NB4 (cell line): ENCODE measurements around the gene CALN1.
"Not testable (repeated sequence)": the region's sequence is repeated elsewhere in the genome, so short reads cannot be mapped to it uniquely, and the experiment has no call there.

Experiments
- DNase-seq: peaks from one replicate; pipeline ENCODE4 v3.0.0; 2010; ENCODE audit warnings: low read depth
- H3K4me3 ChIP-seq: one replicate; pipeline ENCODE4 v1.5.1; 2011; ENCODE audit warnings: mild to moderate bottlenecking, low read depth, low read length, moderate library complexity
- MYC ChIP-seq: IDR thresholded peaks from 2 replicates; pipeline ENCODE4 v1.6.1; 2011; ENCODE audit warnings: low read depth, low read length
- POLR2A ChIP-seq: IDR thresholded peaks from 2 replicates; pipeline ENCODE4 v1.6.1; 2011; ENCODE audit warnings: mild to moderate bottlenecking; ENCODE audit not compliant: insufficient read length; ENCODE audit errors: extremely low read depth
- TF ChIP-seq, protein P1 (sequence below): IDR thresholded peaks from one replicate; pipeline ENCODE4 v1.5.1; 2012; ENCODE audit warnings: low read depth, low read length
- TF ChIP-seq, protein P2 (sequence below): IDR thresholded peaks from 2 replicates; pipeline ENCODE4 v1.6.1; 2011; ENCODE audit warnings: low read depth, low read length

The CALN1 gene

DNA sequence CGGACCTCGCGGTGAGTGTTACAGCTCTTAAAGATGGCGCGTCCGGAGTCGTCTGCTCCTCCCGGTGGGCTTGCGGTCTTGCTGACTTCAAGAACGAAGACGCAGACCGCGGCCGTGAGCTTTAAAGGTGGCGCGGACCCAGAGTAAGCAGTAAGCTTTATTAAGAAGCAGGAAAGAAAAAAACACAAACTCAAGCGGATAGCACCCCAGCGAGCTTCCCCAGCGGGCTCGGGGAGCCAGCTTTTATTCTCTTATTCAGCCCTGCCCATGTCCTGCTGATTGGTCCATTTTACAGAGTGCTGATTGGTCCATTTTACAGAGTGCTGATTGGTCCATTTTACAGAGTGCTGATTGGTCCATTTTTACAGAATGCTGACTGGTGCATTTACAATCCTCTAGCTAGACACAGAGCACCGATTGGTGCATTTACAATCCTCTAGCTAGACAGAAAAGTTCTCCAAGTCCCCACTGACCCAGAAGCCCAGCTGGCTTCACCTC lies at the start of gene CALN1:
Gene CALN1, minus strand, starts transcription at position 218 of the 498 bp plus-strand sequence.
- H3K4me3 ChIP-seq, DNase-seq: not testable (repeated sequence)

DNA sequence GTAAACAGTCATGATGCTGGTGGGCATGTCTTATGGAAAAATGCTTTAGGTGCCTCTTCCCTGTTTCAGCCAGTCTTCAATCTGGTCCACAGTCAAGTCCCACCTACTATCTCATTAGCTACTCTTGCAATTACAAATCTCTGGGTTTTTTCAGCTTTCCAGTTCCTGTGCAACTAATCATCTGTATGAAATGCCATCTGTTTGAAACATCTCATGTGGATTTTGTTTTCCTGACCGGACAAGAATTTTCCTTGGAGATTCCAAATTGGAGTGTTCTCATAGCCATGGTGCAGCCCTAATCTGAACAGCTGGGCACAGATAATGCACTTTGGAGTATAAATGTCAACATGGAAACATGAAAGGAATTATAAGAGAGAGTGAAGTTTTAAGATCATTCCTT lies 41.3 kb upstream of the CALN1 start:
- TF ChIP-seq, protein P1, sequence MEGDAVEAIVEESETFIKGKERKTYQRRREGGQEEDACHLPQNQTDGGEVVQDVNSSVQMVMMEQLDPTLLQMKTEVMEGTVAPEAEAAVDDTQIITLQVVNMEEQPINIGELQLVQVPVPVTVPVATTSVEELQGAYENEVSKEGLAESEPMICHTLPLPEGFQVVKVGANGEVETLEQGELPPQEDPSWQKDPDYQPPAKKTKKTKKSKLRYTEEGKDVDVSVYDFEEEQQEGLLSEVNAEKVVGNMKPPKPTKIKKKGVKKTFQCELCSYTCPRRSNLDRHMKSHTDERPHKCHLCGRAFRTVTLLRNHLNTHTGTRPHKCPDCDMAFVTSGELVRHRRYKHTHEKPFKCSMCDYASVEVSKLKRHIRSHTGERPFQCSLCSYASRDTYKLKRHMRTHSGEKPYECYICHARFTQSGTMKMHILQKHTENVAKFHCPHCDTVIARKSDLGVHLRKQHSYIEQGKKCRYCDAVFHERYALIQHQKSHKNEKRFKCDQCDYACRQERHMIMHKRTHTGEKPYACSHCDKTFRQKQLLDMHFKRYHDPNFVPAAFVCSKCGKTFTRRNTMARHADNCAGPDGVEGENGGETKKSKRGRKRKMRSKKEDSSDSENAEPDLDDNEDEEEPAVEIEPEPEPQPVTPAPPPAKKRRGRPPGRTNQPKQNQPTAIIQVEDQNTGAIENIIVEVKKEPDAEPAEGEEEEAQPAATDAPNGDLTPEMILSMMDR: no peak
- TF ChIP-seq POLR2A (no peak), MYC (no peak)
- TF ChIP-seq, protein P2, sequence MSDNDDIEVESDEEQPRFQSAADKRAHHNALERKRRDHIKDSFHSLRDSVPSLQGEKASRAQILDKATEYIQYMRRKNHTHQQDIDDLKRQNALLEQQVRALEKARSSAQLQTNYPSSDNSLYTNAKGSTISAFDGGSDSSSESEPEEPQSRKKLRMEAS: no peak
- no peak for DNase-seq
- no peak overlapping the region for H3K4me3 ChIP-seq

DNA sequence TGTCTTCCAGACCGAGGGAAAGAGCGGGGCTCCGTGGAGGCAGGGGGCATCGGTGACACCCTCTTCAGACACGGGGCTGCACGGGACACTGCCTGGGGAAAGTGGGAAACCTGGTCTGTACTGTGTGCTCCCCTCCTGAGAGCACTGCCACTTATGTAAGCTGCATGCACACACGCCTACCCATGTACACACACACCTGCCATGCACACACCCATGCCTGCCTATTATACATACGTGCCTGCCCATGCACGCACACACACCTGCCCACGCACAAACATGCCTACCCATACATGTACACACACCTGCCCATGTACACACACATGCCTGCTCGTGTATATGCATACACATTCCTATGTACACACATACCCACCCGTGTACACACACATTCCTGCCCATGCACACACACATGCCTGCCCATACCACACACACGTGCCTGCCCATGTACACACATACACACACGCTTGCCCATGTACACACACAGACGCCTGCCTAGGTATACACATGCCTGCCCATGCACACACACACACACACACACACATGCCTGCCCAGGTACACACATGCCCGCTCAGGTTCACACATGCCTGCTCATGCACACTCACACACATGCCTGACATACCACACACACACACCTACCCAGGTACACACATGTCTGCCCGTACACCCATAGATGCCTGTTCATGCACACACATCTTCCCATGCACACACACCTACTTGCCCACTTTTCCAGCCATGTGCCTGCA lies 35.5 kb upstream of the CALN1 start:
- DNase-seq: no peak
- no peak overlapping the region for H3K4me3 ChIP-seq
- TF ChIP-seq MYC (no peak), POLR2A (no peak)
- TF ChIP-seq, protein P1: no peak
- TF ChIP-seq, protein P2: no peak

DNA sequence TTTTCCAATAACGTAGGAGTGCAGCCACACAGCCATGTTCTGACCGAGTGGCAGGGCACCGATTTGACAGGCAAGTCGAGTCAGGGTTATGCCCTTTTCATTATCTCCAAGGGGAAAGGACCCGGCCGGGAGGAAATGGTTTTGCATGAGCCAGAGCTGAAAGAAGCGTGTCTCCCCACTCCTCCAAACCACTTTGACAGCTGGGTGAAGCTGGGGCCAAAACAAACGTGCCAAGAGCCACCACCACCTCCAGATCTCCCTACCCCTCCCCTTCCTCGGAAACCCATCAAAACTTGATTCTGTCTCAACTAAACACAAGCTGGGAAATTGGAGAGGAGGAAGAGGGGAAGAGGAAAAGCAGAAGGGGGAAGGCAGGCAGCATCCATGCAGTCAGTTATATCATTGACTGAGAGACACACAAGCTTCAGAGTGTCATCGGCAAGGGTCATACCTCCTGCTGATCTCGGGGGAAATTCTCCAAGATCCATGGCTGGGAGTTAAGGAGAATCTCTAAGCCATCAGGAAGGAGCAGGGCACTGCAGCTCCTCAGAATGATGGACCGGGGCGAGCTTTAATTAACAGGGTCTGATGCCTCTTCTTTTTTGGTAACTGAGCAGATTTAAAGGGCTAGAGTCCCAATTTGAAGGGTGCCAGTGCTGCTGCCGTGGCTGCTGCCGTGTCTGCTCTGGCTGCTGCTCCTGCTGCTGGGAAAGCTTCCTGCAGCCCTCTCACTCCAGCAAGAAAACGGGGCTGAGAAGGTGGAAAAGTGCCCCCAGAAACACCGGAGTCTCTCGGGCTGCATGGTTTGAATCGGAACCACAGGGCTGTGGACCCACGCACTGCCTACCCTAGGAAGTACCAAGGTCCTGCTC lies 34.7 kb upstream of the CALN1 start:
- no peak for DNase-seq
- TF ChIP-seq, protein P1: no peak
- no peak for TF ChIP-seq POLR2A
- TF ChIP-seq, protein P2: no peak
- TF ChIP-seq MYC: no peak
- H3K4me3 ChIP-seq: no peak overlapping the region

DNA sequence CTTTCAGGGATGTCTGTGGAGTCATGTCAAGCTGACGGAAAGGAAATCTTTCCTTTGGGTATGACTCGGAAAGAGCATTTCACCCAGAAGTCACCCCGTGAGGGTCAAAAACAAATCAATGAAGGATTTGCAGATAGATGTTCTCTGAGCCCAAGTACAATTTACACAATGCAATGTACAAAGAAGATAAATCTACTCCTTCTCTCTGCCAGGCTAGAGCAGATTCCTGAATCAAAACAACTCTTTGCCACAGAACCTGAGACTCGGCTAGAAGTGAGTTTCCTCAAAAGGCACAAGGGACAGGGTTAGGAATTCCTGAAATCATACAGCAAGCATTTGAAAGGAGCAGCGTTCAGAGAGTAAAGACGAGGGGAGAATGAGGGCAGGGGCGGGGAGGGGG lies 34.0 kb upstream of the CALN1 start:
- DNase-seq: no peak
- H3K4me3 ChIP-seq: no peak overlapping the region
- TF ChIP-seq, protein P2: no peak
- TF ChIP-seq MYC (no peak), POLR2A (no peak)
- TF ChIP-seq, protein P1: no peak

DNA sequence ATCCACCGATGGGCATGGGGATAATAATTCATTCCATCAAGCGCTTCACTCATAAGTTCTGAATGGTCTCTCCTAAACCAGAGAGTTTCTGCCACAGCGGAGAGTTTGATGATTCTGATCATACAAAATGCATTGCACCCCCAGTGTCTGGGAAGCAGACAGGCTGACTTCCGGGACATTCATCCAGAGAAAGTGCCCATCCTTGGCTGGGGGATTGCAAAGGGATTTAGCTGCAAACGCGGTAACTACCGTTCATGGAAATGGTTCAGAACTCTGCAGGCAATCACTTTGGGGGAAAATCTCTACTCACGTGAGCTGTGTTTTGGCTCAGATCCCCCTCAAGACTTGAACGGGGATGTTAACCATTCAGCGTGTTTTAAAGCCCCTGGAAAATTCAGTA lies 33.4 kb upstream of the CALN1 start:
- TF ChIP-seq, protein P1: no peak
- TF ChIP-seq, protein P2: no peak
- TF ChIP-seq MYC: no peak
- no peak for TF ChIP-seq POLR2A
- no peak for DNase-seq
- no peak overlapping the region for H3K4me3 ChIP-seq
